Inflammatory macrophage treated with lipopolysaccharide for 1 hour (primary cell): ENCODE data around the gene MT4.

ENCODE experiments used
- DNase-seq, 2 donors: peaks; one replicate each; pipeline ENCODE4 v3.0.0-alpha.2; 2020 to 2022

Gene MT4

DNA sequence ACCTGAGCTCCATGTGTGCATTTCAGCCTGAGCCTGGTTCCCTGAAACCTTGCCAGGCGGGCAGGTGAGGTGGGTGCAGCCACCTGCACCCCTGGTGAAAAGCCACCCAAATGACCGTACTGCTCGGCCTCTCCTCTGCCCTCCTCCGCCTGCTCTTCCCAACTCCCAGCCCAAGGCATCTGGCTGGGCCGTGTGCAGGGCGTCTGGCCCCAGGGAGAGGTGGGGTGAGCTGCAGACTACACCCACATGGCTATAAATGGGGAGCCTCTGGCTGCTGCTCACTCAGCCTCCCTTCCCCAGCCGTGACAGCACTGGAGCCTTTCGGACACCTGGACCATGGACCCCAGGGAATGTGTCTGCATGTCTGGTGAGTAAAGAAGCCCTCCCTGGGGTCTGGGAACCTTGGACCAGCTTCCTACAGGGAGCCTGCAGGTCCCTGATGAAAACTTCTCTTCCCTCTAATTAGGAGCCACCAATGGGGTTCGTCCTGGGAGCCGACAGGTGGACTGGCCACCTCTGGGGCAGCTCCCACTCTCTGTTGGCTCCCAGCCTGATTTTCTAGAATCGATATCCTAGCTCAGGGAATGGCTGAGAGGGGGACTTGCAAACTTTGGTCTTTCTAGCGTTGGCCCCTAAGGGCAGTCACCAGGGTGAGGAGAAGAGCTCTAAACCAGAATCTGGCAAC, at the start of gene MT4:
MT4 (plus strand) TSS at position 281 of the 685 bp plus-strand sequence; CDS start at position 337, 56 bp downstream.
- DNase-seq: no peak

DNA sequence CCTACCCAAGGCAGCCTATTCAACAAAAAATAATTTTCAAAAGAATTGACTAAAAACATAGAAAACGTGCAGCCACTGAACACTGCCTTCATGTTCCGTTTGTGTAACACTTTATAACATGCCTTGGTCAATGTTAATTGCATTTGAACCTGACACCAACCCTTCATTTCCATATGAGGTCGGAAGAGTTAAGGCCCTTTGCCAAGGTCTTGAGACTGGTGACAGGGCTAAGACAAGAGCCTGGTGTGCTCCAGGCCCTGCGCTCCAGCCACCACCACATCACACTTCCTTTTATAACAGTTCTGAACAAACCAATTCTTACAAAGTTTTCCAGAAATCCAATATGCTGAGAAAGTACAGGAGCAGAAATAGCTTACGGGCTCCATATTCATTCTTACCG, 49.2 kb upstream of the MT4 start:
- no peak for DNase-seq

DNA sequence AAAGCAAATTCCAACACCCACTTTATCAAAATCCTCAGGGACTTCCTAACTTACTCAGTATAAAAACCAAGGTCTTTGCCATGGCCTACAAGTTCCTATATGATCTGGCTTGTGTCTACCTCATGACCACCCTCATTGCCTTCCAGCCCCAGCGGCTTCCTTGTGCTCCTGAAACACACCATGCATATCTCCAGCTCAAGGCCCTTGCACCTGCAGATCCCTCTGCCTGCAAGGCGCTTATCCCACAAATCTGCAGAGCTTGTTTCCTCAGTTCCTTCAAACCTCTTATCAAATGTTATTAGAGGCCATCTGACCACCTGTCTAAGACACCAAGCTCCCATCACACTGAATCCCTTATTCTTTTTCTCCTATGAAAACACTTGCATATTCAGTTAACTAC, 47.7 kb upstream of the MT4 start:
- no peak for DNase-seq

DNA sequence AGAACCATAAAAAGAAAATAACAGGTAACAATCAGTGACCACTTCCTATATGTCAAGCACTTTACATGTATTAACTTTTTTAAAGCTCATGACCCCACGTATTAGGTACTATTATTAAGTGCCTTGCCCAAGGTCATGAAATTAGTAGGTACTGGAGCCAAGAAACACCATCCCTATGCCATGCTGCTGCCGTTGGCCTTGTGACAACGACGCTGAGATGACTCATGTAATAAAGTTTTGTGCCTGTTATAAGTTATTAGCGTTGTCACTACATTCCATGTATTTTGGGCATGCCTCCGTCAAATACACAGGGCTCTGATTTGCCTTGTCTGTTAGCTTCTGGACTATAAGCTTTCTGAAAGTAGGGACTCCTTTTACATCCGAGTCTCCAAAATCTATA, 46.4 kb upstream of the MT4 start:
- no peak for DNase-seq

DNA sequence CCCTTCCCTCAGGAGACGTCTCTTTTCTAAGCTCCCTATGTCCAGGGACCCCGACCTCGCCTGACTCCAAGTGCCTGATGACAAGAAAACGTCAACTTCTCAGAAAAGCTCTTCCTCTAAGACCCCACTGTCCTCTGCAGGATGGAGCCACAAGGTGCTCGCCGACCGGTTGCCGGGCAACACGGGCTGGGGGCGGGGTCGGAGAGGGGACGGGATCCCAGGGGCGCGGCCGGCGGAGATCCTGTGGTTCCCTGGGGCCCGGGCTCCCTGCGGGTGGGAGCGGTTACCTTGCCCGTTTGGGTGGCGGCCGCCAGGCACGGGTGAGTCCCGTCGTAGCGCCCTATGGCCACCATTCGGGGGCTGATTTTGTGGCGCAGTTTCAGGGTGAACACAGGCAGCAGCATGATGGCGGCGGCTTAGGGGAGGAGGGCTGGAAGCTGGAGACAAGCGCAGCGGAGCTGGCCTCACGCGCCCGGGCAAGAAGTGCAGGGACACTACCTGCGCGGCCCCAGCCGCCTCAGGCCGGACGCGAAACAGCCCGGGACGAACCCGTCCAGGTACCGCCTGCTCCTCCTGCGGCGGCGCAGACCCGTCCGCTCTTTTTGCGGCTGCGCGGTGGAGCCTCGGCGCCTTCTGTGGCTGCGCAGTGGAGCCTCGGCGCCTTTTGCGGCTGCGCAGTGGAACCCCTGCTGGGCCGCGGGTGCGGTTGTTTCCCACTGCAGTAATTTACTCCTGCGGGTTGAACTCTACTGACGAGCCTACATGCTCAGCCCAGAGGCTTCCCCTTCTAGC, 45.2 kb upstream of the MT4 start, which contains the start of gene BBS2:
BBS2 (minus strand) TSS at position 566 of the 792 bp plus-strand sequence; CDS start at position 404, 162 bp downstream.
- DNase-seq: peak; percentile 83 to 91

DNA sequence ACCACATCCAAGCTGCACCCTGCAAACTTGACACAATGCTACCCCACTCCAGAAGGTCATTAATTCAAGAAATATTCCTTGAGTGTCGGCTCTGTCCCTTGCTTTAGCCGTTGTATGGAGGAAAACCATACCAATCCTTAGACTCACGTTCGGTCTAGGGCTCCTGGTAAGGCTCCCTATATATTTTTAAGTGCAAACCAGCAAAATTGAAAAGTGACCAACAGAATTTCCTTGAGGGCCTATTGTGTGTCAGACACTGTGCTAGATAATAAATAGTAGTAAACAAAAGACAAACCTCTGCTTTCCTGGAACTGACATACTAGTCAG, 44.7 kb upstream of the MT4 start:
- no peak for DNase-seq

DNA sequence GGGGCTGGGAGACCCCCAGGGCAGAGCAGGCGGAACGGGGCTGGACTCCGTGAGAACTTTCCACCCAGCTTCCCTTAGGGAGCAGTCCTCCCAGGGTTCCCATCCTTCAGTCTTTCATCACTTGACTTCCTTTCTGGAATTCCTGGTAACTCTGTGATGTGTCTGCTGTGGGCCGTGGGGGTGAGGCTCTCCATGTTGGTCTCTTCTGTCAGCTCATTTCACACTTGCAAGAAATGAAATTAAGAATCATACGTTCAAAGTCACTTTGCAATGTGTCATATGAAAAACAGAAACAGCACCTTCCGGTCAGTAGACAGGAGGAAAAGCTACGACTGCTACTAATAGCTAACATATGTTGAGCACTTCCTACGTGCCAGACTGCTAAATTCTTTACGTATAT, 39.6 kb upstream of the MT4 start:
- DNase-seq: no peak

DNA sequence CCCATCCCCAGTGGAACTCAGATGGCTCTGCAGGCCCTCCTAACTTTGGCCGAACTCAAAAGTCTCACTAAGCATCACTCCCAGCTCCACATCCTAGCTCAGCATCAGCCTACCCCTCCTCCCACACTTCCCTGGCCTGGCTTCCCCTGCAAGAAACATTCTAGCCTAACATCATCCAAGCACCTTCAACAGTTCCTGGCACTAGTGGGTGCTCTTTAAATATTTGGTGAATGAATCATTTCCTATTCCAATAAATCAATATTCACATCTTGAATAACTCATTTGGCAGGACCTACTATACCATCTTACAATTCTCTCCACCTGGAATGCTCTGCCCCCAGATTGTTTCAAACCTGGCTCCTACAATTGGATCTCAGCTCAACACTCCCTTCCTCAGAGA, 34.0 kb upstream of the MT4 start:
- DNase-seq: no peak

DNA sequence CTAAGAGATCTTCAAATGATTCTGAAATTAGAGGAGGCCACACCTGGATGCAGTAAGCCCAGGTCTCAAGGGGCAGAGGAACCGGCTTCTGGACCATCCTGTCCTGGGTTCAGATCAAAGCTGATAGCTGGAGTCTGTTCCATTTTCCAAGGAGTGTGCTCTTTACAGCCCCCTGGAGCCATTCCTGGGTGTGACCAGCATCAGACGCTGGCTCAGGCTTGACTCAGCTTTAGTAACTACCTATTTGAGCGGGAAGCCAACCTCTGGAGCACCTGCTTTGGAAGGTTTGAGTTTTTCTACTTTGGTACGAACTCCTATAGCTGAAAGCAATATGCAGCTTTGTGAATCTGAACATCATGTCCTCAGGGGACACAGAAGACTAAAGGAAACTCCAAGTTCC, 32.2 kb upstream of the MT4 start:
- no peak for DNase-seq

DNA sequence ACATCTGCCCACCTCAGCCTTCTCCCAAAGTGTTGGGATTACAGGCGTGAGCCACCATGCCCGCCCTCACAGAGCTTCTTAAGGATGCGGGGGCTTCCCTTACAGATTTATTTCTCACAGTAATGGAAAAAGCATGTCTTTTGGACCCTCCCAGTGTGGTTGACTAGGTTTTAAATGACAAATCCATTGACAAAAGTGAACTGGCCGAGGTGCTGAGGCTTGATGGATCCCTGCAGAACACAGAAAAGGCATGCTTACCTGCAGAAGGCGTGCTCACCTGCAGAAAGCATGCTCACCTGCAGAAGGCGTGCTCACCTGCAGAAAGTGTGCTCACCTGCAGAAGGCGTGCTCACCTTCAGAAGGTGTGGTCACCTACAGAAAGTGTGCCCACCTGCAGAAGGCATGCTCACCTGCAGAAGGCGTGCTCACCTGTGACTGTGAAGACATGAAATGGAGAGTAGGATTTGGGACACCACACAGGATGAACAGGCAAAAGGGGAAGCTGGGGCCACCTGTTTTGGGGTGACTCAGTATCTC, 30.0 kb upstream of the MT4 start:
- DNase-seq: no peak

DNA sequence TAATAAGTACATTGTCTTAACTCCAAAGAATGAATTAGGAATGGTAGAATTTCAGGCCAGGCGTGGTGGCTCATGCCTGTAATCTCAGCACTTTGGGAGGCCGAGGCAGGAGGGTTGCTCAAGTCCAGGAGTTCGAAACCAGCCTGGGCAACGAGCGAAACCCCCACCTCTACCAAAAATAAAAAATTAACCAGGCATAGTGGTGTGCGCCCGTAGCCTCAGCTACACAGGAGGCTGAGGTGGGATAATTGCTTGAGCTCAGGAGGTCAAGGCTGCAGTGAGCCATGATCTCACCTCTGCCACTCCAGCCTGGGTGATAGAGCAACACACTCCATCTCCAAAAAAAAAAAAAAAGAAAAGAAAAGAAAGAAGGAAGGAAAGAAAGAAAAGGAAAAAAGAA, 26.5 kb upstream of the MT4 start:
- DNase-seq: no peak

DNA sequence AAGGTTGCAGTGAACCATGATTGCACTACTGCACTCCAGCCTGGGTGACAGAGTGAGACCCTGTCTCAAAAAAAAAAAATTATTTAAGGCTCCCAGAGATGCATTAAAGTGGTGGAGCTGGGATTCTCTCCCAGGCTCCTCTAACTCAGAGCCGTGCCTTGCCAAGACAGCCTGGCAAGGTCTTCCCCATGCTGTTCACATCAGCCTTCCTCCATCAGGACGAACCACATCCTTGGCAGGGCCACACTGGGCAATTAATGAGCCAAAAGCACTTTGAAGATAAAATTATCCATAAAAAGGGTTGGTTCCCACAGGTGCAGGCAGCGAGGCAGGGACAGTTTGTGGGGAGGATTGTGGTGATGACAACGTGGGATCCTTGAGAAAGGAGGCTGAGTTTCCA, 25.2 kb upstream of the MT4 start:
- no peak for DNase-seq

DNA sequence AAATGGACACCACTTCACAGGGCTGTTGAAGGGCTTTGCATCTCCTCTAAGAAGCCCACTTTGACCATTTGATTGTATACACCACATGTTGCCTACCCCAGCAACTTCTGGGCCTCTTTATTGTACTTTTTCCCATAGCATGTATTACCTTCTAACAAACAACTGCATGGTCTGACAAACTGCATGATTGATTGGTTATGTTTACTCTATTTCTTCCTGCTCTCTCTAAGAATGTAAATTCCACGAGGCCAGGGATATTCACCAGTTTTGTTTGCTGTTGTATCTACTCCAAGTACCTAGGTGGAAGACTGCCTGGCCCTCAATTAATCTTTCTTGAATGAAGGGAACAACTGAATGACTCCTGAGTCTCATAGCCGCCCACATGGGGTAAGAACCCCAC, 22.8 kb upstream of the MT4 start:
- DNase-seq: no peak

DNA sequence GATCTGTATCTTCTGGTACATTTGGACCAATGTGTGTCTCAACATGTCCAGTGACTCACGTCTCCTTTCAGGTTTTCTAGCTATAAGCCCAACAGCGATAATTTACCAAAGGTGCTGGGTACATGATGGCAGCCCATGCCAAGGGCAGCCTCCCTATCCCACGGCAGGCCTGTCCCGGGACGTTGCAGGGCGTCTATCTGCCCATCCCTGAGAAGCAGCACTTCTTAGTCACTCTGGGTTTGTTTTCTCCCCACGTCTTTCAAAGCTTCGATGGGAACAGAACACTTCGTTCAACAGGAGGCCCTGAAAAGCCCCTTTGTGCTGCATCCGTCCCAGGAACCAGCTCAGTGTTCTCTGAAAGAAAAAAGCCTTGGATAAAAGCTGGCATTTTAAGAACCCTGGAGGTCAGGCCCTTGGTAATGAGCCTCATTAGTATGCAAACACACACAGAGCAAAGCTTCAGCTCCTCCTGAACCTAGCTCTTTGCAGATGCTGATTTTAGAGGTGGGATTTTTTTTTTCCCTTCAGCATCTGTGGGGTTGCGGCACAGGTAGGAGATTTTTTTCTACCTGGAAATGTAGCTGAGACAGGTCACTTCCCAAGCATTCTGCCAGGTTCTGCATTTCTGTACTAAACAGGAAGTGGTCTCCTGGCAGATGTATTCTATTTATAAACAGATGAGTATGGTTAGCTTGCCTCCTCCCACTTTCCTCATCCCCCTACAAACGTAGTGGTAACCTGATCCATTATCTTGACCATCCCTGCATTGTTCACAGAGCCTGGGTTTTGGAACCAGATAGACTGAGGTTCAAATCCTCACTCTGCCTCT, 17.5 kb upstream of the MT4 start:
- no peak for DNase-seq

DNA sequence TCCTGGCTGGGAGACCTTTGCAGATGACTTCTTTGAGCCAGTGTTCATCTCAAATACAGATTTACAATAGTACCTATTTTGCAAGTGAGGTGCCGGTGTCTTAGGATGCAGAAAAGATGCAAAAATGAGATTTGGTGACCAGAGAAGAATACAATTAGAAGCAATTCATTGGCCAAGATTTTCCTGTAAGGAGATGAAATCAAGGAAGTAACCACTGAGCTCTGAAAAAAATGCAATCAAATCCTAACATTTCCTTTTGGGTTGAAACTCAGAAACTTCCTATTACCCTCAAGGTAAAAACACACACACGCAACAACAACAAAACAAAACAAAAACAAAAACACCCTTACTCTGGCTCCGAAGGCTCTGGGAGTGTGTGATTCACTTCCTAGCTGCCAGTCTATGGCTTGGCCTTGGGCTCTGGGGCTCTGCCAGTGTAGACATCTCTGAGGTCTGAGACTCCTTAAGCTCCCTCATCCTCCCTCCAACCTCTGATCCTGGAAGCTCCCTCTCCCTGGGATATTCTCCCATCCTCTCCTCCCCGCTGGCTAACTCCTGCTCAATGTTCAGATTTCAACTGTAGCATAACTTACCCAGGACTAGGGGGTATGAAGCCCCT, 16.8 kb upstream of the MT4 start:
- DNase-seq: no peak

DNA sequence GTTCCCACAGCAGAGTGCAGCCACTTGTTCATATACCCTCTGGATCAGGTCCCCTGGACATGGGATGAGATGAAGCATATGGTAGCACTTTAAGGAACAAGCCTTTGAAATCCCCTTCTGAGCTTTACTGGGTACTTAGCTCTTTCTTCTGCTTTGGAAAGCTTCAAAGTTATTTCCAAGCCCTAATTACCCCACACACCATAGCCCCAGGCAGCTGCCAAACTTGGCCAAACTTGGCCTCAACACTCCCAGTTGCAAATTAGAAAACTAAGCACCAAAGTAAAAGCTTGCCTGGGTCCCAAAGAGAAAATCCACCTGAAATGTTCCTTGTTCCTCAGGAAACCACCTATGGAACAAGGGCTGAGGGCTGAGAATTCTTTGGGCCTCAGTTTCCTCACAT, 15.7 kb upstream of the MT4 start:
- no peak for DNase-seq

DNA sequence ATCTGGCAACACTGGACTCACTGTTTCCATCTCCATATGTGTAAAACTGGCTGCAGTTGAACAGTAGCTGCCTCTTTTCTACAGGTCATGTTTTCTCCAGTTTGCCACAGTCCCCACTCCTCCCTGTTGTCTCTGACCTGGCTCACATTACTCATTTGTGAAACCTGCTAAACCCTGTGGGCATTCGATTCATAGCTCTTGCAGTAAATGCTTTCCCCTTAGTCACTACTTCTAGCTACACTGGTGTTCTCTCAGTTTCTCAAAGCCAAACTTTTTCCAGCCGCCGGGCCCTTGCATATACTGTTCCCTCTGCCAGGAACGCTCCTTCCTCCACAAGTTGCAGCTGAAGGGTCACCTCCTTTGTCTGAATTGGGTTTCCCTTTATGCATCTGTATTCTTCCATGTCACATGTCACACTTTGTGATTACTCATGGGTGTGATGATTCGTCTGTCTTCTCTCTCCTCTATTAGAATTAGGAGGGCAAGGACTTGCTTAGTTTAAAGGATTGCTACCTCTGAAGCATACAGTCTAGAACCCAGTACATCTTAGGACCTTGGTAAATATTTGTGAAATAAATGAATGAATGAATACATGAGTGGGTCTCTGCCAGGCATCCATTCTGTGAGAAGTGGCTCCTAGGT, 15.0 kb upstream of the MT4 start:
- DNase-seq: no peak

DNA sequence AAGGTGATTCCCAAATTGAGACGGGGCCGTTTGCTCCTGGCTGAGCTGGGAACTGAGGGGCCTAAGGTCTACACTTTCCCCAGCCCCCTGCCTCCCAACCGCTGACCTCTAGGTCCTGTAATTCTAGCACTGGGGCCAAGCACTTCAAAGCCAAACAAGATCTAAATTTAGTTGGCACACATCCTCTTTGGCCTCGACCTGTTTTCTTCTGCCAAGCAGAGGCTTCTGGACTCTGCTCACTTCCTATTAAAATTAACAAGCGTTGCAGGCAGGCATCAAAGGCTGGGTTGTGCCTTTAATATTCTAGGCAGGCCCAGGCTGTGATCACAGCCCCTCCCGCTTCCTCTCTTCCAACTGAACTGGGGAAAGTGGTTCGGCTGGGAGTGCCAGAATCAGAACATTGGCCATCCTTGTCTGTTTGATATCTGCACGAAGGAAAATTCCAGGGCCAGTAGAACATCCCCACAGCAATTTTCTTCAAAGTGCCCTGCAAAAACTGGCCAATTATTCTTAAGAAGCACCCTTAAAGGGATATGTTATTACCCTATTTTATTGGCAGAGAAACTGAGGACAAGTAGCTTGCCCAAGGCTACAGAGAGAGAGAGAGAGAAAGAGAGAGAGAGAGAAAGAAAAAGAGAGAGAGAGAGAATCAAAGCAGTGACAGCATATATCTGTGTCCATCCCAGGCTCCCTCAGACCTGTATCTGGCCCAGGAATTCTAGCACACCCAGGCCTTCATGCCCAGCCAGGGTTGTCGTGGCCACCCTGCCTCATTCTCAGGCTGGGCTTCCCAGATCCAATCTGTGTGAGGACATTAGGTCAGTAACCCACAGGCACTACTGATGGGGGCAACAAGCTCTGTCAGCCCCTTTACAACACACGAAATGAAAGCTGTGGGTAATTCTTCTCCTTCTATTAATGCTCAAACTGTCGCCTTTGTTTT, 12.8 kb upstream of the MT4 start:
- no peak for DNase-seq

DNA sequence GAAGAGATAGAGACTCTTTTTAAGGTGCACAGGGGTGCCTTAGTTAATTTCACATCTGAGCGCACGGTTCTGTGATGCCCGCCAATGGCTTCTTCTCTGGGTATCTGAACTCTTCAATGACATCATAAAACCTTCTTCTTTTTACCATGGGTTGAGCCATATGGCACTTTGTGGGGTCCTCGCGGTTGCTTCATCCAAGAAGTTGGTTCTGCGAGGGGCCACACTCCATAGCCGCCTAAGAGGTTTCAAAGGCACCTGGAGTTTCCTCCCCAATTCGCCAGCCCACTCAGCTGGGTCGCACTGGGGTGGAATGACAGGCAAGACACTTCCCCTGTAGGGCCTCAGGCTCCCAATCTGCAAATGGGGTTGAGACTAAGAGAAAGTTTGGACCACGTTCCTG, 10.4 kb upstream of the MT4 start:
- no peak for DNase-seq

DNA sequence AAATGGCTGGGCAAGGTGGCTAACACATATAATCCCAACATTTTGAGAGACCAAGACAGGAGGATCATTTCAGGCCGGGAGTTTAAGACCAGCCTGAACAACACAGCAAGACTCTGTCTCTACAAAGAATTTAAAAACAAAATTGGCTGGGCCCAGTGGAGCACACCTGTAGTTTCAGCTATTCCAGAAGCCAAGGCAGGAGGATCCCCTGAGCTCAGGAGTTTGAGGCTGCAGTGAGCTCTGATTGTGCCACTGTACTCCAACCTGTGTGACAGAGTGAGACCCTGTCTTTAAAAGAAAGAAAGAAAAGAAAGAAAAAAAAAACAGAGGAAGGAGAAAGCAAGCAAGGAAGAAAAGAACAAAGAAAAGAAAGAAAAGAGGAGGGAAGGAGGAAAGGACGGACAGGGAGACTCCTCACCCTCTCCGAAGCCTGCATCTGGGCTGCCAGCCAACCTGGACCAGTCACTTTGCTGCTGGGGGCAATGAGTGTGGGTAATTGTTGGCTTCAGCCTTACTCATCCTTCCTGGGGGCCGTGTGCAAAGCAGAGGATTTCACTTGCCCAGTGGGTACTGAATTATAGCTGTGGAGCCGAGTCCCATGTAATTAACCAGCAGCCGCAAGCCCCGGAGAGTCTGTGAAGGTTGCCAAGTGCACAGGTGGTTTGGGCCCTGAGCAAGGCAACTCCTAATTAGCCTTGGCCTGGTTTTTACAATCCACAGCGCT, 6.7 kb upstream of the MT4 start:
- no peak for DNase-seq

DNA sequence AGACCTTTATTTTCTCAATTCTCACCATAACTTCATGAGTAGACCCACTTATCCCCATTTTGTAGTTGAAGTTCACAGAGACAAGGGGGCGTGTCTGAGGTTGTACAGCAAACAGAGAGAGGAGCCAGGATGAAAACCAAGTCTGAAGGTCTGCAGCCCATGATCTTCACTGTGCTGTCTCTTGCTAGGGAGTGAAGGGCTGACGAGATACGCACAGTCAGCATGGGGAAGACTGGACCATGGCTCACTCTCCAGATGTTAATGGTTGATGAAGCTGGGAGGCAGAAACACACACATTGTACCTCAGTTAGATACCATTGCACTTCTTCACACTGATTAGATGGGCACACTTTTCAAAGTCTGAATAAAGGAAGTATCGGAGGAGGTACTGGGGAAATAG, 5.8 kb upstream of the MT4 start:
- DNase-seq: no peak
